IPS DF 6.9 (cell line): Measurements from ENCODE around the gene CELA1.

Experiments used
- DNase-seq: peaks from one replicate; pipeline ENCODE4 v3.0.0-alpha.2; 2013; ENCODE audit warnings: low read depth, low spot score
- H3K27ac ChIP-seq: one replicate; pipeline ENCODE4 v1.5.1; 2013; ENCODE audit warnings: low read length, control low read depth
- H3K27me3 ChIP-seq: 2 replicates; pipeline ENCODE4 v1.6.1; 2013; ENCODE audit warnings: mild to moderate bottlenecking, low read length; ENCODE audit not compliant: control insufficient read depth, insufficient read depth
- H3K36me3 ChIP-seq: 2 replicates; pipeline ENCODE4 v1.6.1; 2013; ENCODE audit warnings: low read length; ENCODE audit not compliant: control insufficient read depth, insufficient read depth
- H3K4me1 ChIP-seq: 2 replicates; pipeline ENCODE4 v1.6.1; 2013; ENCODE audit warnings: low read length; ENCODE audit not compliant: control insufficient read depth, insufficient read depth
- H3K4me3 ChIP-seq: 2 replicates; pipeline ENCODE4 v1.5.1; 2013; ENCODE audit warnings: mild to moderate bottlenecking, low read length
- H3K9me3 ChIP-seq: 2 replicates; pipeline ENCODE4 v1.6.1; 2013; ENCODE audit warnings: low read length, inconsistent platforms; ENCODE audit not compliant: control insufficient read depth, insufficient read depth
- WGBS: extraction: QIAGEN DNeasy Blood & Tissue Kit; methylation state at CpG from one replicate; pipeline ENCODE4 v1.1.7; 2013; ENCODE audit warnings: mixed read lengths, missing lambda C conversion rate; ENCODE audit not compliant: insufficient read length, insufficient coverage; 5-methylcytosine and 5-hydroxymethylcytosine counted together

CELA1 gene

DNA sequence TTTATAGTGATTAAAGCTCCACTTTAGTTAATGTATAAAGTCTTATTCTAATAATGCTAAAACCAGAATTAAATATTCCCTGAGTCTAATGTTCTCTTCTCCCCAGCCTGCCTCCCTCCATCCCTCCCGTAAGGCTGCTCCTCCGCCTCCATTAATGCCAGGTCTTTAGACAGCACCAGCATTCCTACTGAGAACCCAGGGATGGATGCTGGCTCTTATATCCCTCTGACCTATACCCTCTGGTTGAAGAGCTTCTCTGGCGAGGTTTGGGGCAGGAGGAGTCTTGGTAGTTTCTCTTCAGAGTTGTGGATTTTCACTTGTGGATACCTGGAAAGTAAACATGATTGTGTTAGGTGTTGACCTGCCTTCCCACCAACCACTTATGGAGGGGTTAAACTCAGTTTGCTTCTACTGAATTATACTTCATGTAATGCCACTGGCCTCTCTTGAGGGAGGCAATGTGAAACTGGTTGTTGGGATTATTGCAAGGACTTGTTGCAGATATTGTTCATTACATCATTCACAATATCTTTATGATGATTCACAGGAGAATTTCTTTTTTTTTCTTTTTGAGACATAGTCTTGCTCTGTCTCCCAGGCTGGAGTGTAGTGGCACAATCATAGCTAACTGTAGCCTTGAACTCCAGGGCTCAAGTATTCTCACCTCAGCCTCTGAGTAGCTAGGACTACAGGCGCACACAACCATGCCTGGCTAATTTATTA lies 65.1 kb downstream of the CELA1 start:
- Histone ChIP-seq H3K4me3 (no peak overlapping the region), H3K9me3 (no peaks in the 10 kb centered on the region), H3K4me1 (no peaks in the 10 kb centered on the region), H3K27me3 (no peaks in the 10 kb centered on the region), H3K36me3 (no peaks in the 10 kb centered on the region), H3K27ac (no peak overlapping the region)
- no peak for DNase-seq
- WGBS, result no CpG with 5 or more reads among the region's 4 CpGs
